SK-N-SH (cell line): ENCODE results near the gene PARD3B. TPM values are rescaled to one million over a fixed set of nuclear protein-coding genes. Genes with fewer than 3 reads are reported as not detected.

ENCODE experiments used
- CTCF ChIA-PET: fragments of 300-600, 350-600 bp; formaldehyde crosslinking; extraction: SDS; loops from one replicate; lab custom pipeline; 2021; lab: Yijun Ruan, JAX
- POLR2A ChIA-PET: fragments of 350-600 bp; sonication (Branson Sonifier 250); formaldehyde crosslinking; extraction: SDS; loops from one replicate; lab custom pipeline; 2020; ENCODE audit warnings: antibody characterized with exemption, inconsistent platforms; lab: Yijun Ruan, JAX
- DNase-seq: peaks from one replicate; pipeline ENCODE4 v3.0.0; 2012
- H2AFZ ChIP-seq: fragments of 200-600 bp; sonication (generic); 2 replicates; pipeline ENCODE4 v1.8.1; 2016; ENCODE audit warnings: antibody characterized with exemption, mild to moderate bottlenecking, low read depth
- H3F3A ChIP-seq: fragments of 200-600 bp; sonication (generic); replicated peaks from 2 replicates; pipeline ENCODE3; 2016; ENCODE audit warnings: antibody characterized with exemption, mild to moderate bottlenecking; ENCODE audit not compliant: insufficient read depth
- H3K27ac ChIP-seq, 2 experiments: fragments of 200-500 bp in 1 of 2; fragments of 200-600 bp in 1 of 2; sonication (Bioruptor generic) in 1 of 2; sonication (generic), shearing (Covaris generic) in 1 of 2; 2 replicates each; pipeline versions ENCODE4 v1.5.1 to v1.6.1; 2014 to 2016; ENCODE audit warnings: low read depth in 2 of 2, inconsistent platforms in 1 of 2, low read length in 1 of 2, mild to moderate bottlenecking in 1 of 2, mixed read lengths in 1 of 2
- H3K27me3 ChIP-seq: fragments of 200-600 bp; sonication (generic), shearing (Covaris generic); 2 replicates; pipeline ENCODE4 v1.6.1; 2016; ENCODE audit warnings: mixed run types; ENCODE audit not compliant: insufficient read depth
- H3K36me3 ChIP-seq, 2 experiments: fragments of 200-500 bp in 1 of 2; fragments of 200-600 bp in 1 of 2; sonication (Bioruptor generic) in 1 of 2; sonication (generic) in 1 of 2; replicated peaks in 1 of 2; 2 replicates each; pipeline versions ENCODE3 to v1.5.1; 2014 to 2016; ENCODE audit warnings: low read length in 1 of 2, mild to moderate bottlenecking in 1 of 2; ENCODE audit not compliant: insufficient read depth in 2 of 2, control insufficient read depth in 1 of 2
- H3K4me1 ChIP-seq, 2 experiments: fragments of 200-500 bp in 1 of 2; fragments of 200-600 bp in 1 of 2; sonication (Bioruptor generic) in 1 of 2; sonication (generic), shearing (Covaris generic) in 1 of 2; 2 replicates each; pipeline versions ENCODE4 v1.5.1 to v1.6.1; 2014 to 2016; ENCODE audit warnings: low read depth in 1 of 2, low read length in 1 of 2, mixed run types in 1 of 2; ENCODE audit not compliant: insufficient read depth in 2 of 2, control insufficient read depth in 1 of 2
- H3K4me2 ChIP-seq: fragments of 200-600 bp; sonication (generic), shearing (Covaris generic); 2 replicates; pipeline ENCODE4 v1.6.1; 2017; ENCODE audit warnings: mixed run types
- H3K4me3 ChIP-seq, 2 experiments: fragments of 200-500 bp in 1 of 2; fragments of 200-600 bp in 1 of 2; sonication (Bioruptor generic) in 1 of 2; sonication (generic), shearing (Covaris generic) in 1 of 2; 2 replicates each; pipeline versions ENCODE4 v1.5.1 to v1.8.1; 2014 to 2016; ENCODE audit warnings: low read depth in 2 of 2, inconsistent platforms in 1 of 2, low read length in 1 of 2, mild to moderate bottlenecking in 1 of 2, mixed read lengths in 1 of 2, moderate library complexity in 1 of 2
- H3K79me2 ChIP-seq: fragments of 200-600 bp; sonication (generic); 2 replicates; pipeline ENCODE4 v1.8.1; 2017; ENCODE audit warnings: mild to moderate bottlenecking; ENCODE audit not compliant: insufficient read depth
- H3K9ac ChIP-seq: fragments of 200-600 bp; sonication (generic); 2 replicates; pipeline ENCODE4 v1.6.1; 2017; ENCODE audit warnings: mixed run types
- H3K9me2 ChIP-seq: fragments of 200-600 bp; sonication (generic); 2 replicates; pipeline ENCODE4 v1.6.1; 2017; ENCODE audit warnings: mixed run types
- H3K9me3 ChIP-seq: fragments of 200-600 bp; sonication (generic); 2 replicates; pipeline ENCODE4 v1.6.1; 2017; ENCODE audit warnings: mixed run types, mild to moderate bottlenecking, moderate library complexity
- H4K20me1 ChIP-seq: fragments of 200-600 bp; sonication (generic); 2 replicates; pipeline ENCODE4 v1.6.1; 2017; ENCODE audit warnings: mild to moderate bottlenecking, mixed run types; ENCODE audit not compliant: insufficient read depth
- CHD2 ChIP-seq: fragments of 150-350 bp; IDR thresholded peaks from 2 replicates; pipeline ENCODE4 v1.6.1; 2018; ENCODE audit warnings: low read length; ENCODE audit not compliant: partially characterized antibody
- ELF1 ChIP-seq: IDR thresholded peaks from 2 replicates; pipeline ENCODE4 v1.4.0; 2012
- EP300 ChIP-seq, 2 experiments: IDR thresholded peaks; 2 replicates each; pipeline versions ENCODE4 v1.4.0 to v1.6.1; 2012; ENCODE audit warnings: borderline replicate concordance in 1 of 2, low read depth in 1 of 2, low read length in 1 of 2
- EZH2phosphoT487 ChIP-seq: fragments of 200-600 bp; sonication (generic); IDR thresholded peaks from 2 replicates; pipeline ENCODE4 v1.6.1; 2017; ENCODE audit warnings: low read depth, mixed run types, mild to moderate bottlenecking, antibody characterized with exemption, moderate library complexity, borderline replicate concordance
- FOSL2 ChIP-seq: IDR thresholded peaks from 2 replicates; pipeline ENCODE4 v1.4.0; 2012; ENCODE audit warnings: low read depth, mild to moderate bottlenecking, moderate library complexity, borderline replicate concordance
- FOXJ3 ChIP-seq: sonication (generic); formaldehyde crosslinking; IDR thresholded peaks from 2 replicates; pipeline ENCODE4 v1.5.1; 2020; ENCODE audit warnings: mild to moderate bottlenecking, missing genetic modification reagents
- FOXM1 ChIP-seq: IDR thresholded peaks from 2 replicates; pipeline ENCODE4 v1.4.0; 2012; ENCODE audit warnings: low read depth, mild to moderate bottlenecking
- GABPA ChIP-seq: IDR thresholded peaks from 2 replicates; pipeline ENCODE4 v1.4.0; 2012; ENCODE audit warnings: low read depth, mild to moderate bottlenecking
- GATA2 ChIP-seq: sonication (generic); formaldehyde crosslinking; IDR thresholded peaks from 2 replicates; pipeline ENCODE4 v1.5.0; 2020; ENCODE audit warnings: mild to moderate bottlenecking, missing genetic modification reagents
- JUND ChIP-seq: IDR thresholded peaks from 2 replicates; pipeline ENCODE4 v1.4.0; 2012
- MEF2A ChIP-seq: IDR thresholded peaks from 2 replicates; pipeline ENCODE4 v1.4.0; 2012; ENCODE audit warnings: low read depth, borderline replicate concordance
- MXI1 ChIP-seq: IDR thresholded peaks from 2 replicates; pipeline ENCODE4 v1.6.1; 2012; ENCODE audit warnings: mild to moderate bottlenecking, low read depth, low read length, improper control_type of control experiment
- NFIC ChIP-seq: IDR thresholded peaks from 2 replicates; pipeline ENCODE4 v1.4.0; 2012; ENCODE audit warnings: borderline replicate concordance
- NRF1 ChIP-seq: IDR thresholded peaks from 2 replicates; pipeline ENCODE4 v1.6.1; 2012; ENCODE audit warnings: low read depth, mild to moderate bottlenecking, low read length
- POLR2AphosphoS5 ChIP-seq: IDR thresholded peaks from 2 replicates; pipeline ENCODE4 v1.6.1; 2012; ENCODE audit warnings: low read depth, low read length
- RCOR1 ChIP-seq: fragments of 150-350 bp; IDR thresholded peaks from 2 replicates; pipeline ENCODE4 v1.6.1; 2017; ENCODE audit warnings: antibody characterized with exemption, low read length
- RFX5 ChIP-seq: IDR thresholded peaks from 2 replicates; pipeline ENCODE4 v1.6.1; 2012; ENCODE audit warnings: mild to moderate bottlenecking, improper control_type of control experiment, low read length
- SIN3A ChIP-seq: IDR thresholded peaks from 2 replicates; pipeline ENCODE4 v1.6.1; 2012; ENCODE audit warnings: low read depth, mild to moderate bottlenecking, low read length, moderate library complexity, borderline replicate concordance
- SMC3 ChIP-seq: IDR thresholded peaks from 2 replicates; pipeline ENCODE4 v1.6.1; 2012; ENCODE audit warnings: low read depth, low read length, improper control_type of control experiment
- TAF1 ChIP-seq: IDR thresholded peaks from 2 replicates; pipeline ENCODE4 v1.6.1; 2012; ENCODE audit warnings: low read depth, mild to moderate bottlenecking, low read length, moderate library complexity, borderline replicate concordance
- TCF12 ChIP-seq: IDR thresholded peaks from 2 replicates; pipeline ENCODE4 v1.4.0; 2012
- TEAD4 ChIP-seq: IDR thresholded peaks from 2 replicates; pipeline ENCODE4 v1.4.0; 2012; ENCODE audit warnings: mild to moderate bottlenecking, borderline replicate concordance; ENCODE audit not compliant: insufficient read depth
- YY1 ChIP-seq: IDR thresholded peaks from 2 replicates; pipeline ENCODE4 v1.4.0; 2012; ENCODE audit warnings: low read depth, mild to moderate bottlenecking
- WGBS: methylation state at CpG from one replicate; pipeline ENCODE4 v1.1.6; 2017; ENCODE audit warnings: low lambda C conversion rate; 5-methylcytosine and 5-hydroxymethylcytosine counted together
- polyA plus RNA-seq, 3 experiments: library from polyadenylated mRNA; depleted of rRNA; stranded (reverse); fragments of >200 nt; gene quantifications; 2 replicates each; pipeline ENCODE4 v1.2.3, GENCODE V29; 2012
- TF ChIP-seq, protein P1 (sequence below): fragments of 200-600 bp; sonication (generic); IDR thresholded peaks from 2 replicates; pipeline ENCODE4 v1.6.1; 2017; ENCODE audit warnings: antibody characterized with exemption, mild to moderate bottlenecking, moderate library complexity
- TF ChIP-seq, protein P2 (sequence below): fragments of 150-350 bp; IDR thresholded peaks from 2 replicates; pipeline ENCODE4 v1.6.1; 2017; ENCODE audit warnings: antibody characterized with exemption, low read length, low read depth, borderline replicate concordance
- TF ChIP-seq, protein P3 (sequence below): IDR thresholded peaks from 2 replicates; pipeline ENCODE4 v1.4.0; 2012; ENCODE audit warnings: low read depth, borderline replicate concordance
- TF ChIP-seq, protein P4 (sequence below): IDR thresholded peaks from 2 replicates; pipeline ENCODE4 v1.4.0; 2012; ENCODE audit warnings: low read depth, borderline replicate concordance
- TF ChIP-seq, protein P5 (sequence below): fragments of 150-350 bp; IDR thresholded peaks from 2 replicates; pipeline ENCODE4 v1.6.1; 2016; ENCODE audit warnings: mild to moderate bottlenecking, low read depth, low read length
- TF ChIP-seq, protein P6 (sequence below): IDR thresholded peaks from 2 replicates; pipeline ENCODE4 v1.4.0; 2012; ENCODE audit warnings: low read depth

PARD3B gene
- polyA plus RNA-seq, 1 of the 3 experiments (the other 2 are of a cell fraction), result 0.87 TPM

DNA sequence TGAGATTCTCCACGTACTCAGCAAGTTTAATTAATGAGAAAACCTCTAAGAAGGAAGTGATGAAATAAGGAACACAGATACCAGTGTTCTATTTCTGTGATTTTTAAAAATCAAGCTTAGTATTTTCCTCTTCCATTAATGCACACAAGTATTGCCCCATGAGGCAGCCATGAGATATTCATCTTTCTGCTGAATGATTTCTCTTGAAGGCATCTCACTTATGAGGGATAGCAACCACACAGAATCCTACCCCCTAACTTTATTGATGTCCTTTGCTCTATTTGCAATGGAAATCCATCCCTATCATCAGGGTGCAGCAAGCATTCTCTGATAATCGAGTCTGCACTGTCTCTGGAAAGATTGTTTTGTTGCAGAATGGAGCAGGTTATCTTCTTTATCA lies 893.0 kb downstream of the PARD3B start:
- Histone ChIP-seq H3K27me3 (no peaks in the 10 kb centered on the region), H3K36me3 (no peaks in the 10 kb centered on the region), H3F3A (no peaks in the 10 kb centered on the region), H3K27ac (no peak overlapping the region), H3K9me2 (no peaks in the 10 kb centered on the region), H3K4me2 (no peak overlapping the region), H3K9ac (no peak overlapping the region), H4K20me1 (no peaks in the 10 kb centered on the region), H3K4me3 (no peak overlapping the region), H2AFZ (peak overlapping the region; percentile 5; the same call in 1 of the 2 replicates), H3K4me1 (no peaks in the 10 kb centered on the region; a peak in 2 of 4 replicates), H3K9me3 (no peaks in the 10 kb centered on the region), H3K79me2 (no peaks in the 10 kb centered on the region)
- 45% methylated on average over 2 of the region's 2 CpGs for WGBS
- ChIA-PET CTCF (no interaction called here), POLR2A (no interaction called here)
- DNase-seq, result no peak
- TF ChIP-seq POLR2AphosphoS5 (no peak), NFIC (no peak), NRF1 (no peak), GATA2 (CRISPR knock-in tag) (peak; percentile 55), RCOR1 (no peak), EP300 (IDR thresholded peaks at IDR 0.05; ENCODE audit: borderline replicate concordance in 1 of 2, low read depth in 1 of 2, low read length in 1 of 2) (no peak), FOXM1 (no peak), TEAD4 (no peak), FOSL2 (no peak), MXI1 (no peak), SMC3 (no peak), EZH2phosphoT487 (no peak), RFX5 (no peak), MEF2A (no peak), FOXJ3 (CRISPR knock-in tag) (no peak), TCF12 (peak; percentile 11; the same call in 1 of the 2 replicates), SIN3A (no peak), CHD2 (no peak), TAF1 (no peak), GABPA (no peak), JUND (peak; percentile 35; the same call in 1 of the 2 replicates), ELF1 (no peak), YY1 (no peak)
- TF ChIP-seq, protein P1, sequence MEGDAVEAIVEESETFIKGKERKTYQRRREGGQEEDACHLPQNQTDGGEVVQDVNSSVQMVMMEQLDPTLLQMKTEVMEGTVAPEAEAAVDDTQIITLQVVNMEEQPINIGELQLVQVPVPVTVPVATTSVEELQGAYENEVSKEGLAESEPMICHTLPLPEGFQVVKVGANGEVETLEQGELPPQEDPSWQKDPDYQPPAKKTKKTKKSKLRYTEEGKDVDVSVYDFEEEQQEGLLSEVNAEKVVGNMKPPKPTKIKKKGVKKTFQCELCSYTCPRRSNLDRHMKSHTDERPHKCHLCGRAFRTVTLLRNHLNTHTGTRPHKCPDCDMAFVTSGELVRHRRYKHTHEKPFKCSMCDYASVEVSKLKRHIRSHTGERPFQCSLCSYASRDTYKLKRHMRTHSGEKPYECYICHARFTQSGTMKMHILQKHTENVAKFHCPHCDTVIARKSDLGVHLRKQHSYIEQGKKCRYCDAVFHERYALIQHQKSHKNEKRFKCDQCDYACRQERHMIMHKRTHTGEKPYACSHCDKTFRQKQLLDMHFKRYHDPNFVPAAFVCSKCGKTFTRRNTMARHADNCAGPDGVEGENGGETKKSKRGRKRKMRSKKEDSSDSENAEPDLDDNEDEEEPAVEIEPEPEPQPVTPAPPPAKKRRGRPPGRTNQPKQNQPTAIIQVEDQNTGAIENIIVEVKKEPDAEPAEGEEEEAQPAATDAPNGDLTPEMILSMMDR, result no peak
- TF ChIP-seq, protein P2, sequence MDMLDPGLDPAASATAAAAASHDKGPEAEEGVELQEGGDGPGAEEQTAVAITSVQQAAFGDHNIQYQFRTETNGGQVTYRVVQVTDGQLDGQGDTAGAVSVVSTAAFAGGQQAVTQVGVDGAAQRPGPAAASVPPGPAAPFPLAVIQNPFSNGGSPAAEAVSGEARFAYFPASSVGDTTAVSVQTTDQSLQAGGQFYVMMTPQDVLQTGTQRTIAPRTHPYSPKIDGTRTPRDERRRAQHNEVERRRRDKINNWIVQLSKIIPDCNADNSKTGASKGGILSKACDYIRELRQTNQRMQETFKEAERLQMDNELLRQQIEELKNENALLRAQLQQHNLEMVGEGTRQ, result no peak
- TF ChIP-seq, protein P3, sequence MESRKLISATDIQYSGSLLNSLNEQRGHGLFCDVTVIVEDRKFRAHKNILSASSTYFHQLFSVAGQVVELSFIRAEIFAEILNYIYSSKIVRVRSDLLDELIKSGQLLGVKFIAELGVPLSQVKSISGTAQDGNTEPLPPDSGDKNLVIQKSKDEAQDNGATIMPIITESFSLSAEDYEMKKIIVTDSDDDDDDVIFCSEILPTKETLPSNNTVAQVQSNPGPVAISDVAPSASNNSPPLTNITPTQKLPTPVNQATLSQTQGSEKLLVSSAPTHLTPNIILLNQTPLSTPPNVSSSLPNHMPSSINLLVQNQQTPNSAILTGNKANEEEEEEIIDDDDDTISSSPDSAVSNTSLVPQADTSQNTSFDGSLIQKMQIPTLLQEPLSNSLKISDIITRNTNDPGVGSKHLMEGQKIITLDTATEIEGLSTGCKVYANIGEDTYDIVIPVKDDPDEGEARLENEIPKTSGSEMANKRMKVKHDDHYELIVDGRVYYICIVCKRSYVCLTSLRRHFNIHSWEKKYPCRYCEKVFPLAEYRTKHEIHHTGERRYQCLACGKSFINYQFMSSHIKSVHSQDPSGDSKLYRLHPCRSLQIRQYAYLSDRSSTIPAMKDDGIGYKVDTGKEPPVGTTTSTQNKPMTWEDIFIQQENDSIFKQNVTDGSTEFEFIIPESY, result no peak
- TF ChIP-seq, protein P4, sequence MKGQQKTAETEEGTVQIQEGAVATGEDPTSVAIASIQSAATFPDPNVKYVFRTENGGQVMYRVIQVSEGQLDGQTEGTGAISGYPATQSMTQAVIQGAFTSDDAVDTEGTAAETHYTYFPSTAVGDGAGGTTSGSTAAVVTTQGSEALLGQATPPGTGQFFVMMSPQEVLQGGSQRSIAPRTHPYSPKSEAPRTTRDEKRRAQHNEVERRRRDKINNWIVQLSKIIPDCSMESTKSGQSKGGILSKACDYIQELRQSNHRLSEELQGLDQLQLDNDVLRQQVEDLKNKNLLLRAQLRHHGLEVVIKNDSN, result no peak
- TF ChIP-seq, protein P5, sequence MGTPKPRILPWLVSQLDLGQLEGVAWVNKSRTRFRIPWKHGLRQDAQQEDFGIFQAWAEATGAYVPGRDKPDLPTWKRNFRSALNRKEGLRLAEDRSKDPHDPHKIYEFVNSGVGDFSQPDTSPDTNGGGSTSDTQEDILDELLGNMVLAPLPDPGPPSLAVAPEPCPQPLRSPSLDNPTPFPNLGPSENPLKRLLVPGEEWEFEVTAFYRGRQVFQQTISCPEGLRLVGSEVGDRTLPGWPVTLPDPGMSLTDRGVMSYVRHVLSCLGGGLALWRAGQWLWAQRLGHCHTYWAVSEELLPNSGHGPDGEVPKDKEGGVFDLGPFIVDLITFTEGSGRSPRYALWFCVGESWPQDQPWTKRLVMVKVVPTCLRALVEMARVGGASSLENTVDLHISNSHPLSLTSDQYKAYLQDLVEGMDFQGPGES, result no peak
- TF ChIP-seq, protein P6, sequence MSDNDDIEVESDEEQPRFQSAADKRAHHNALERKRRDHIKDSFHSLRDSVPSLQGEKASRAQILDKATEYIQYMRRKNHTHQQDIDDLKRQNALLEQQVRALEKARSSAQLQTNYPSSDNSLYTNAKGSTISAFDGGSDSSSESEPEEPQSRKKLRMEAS, result no peak
